Prostate gland (tissue), 2 donors: Measurements from ENCODE around the gene GPR55. TPM values are rescaled to one million over a fixed set of nuclear protein-coding genes. Genes with fewer than 3 reads are reported as not detected.

Source experiments
- DNase-seq: peaks from one replicate; pipeline ENCODE4 v3.0.0-alpha.2; 2019; ENCODE audit warnings: low spot score
- H3K27ac ChIP-seq, 2 donors: fragments of 200-600 bp; sonication (generic); 2 replicates each; pipeline ENCODE4 v1.5.1; 2017 to 2019
- H3K27me3 ChIP-seq: fragments of 200-600 bp; sonication (generic); replicated peaks from 2 replicates; pipeline ENCODE4 v1.5.1; 2019; ENCODE audit not compliant: insufficient read depth
- H3K36me3 ChIP-seq, 2 donors: fragments of 200-600 bp; sonication (generic); 1 replicate in 1 of 2; 2 replicates in 1 of 2; pipeline versions ENCODE4 v1.5.1 to v1.8.1; 2017 to 2019
- H3K4me1 ChIP-seq: fragments of 200-600 bp; sonication (generic); replicated peaks from 2 replicates; pipeline ENCODE4 v1.5.1; 2019
- H3K4me3 ChIP-seq, 2 donors: fragments of 200-600 bp; sonication (generic); 2 replicates each; pipeline ENCODE4 v1.5.1; 2017 to 2019
- H3K9me3 ChIP-seq: fragments of 200-600 bp; sonication (generic); 2 replicates; pipeline ENCODE4 v1.5.1; 2017
- POLR2A ChIP-seq: fragments of 450-650 bp; IDR thresholded peaks from one replicate; pipeline ENCODE4 v1.6.1; 2016; ENCODE audit warnings: antibody characterized with exemption, mild to moderate bottlenecking
- POLR2AphosphoS5 ChIP-seq: sonication (generic); formaldehyde crosslinking; IDR thresholded peaks from one replicate; pipeline ENCODE4 v1.6.1; 2017; ENCODE audit warnings: antibody characterized with exemption
- WGBS: methylation state at CpG from one replicate; pipeline ENCODE4 v1.1.5; 2018; 5-methylcytosine and 5-hydroxymethylcytosine counted together
- intact Hi-C: fragments of 100-400 bp; cut with DNase I; formaldehyde crosslinking; loops from one replicate; pipeline ENCODE4 v1.14.2; 2022
- total RNA-seq, 2 donors: library from RNA; depleted of rRNA; stranded (reverse); fragments of >200 nt; gene quantifications; one replicate each; pipeline ENCODE4 v1.1.0, GENCODE V29; 2016
- TF ChIP-seq, protein P1 (sequence below), 4 experiments: fragments of 200-600 bp in 2 of 4; fragments of 450-650 bp in 2 of 4; sonication (generic) in 2 of 4; IDR thresholded peaks; 1 replicate in 3 of 4; 2 replicates in 1 of 4; pipeline ENCODE4 v1.5.1; 2016 to 2019; ENCODE audit warnings: antibody characterized with exemption in 4 of 4, mild to moderate bottlenecking in 2 of 4, moderate library complexity in 2 of 4

Gene GPR55
- total RNA-seq, 2 donors from 2014 or later = 0.77 to 3.0 TPM

DNA sequence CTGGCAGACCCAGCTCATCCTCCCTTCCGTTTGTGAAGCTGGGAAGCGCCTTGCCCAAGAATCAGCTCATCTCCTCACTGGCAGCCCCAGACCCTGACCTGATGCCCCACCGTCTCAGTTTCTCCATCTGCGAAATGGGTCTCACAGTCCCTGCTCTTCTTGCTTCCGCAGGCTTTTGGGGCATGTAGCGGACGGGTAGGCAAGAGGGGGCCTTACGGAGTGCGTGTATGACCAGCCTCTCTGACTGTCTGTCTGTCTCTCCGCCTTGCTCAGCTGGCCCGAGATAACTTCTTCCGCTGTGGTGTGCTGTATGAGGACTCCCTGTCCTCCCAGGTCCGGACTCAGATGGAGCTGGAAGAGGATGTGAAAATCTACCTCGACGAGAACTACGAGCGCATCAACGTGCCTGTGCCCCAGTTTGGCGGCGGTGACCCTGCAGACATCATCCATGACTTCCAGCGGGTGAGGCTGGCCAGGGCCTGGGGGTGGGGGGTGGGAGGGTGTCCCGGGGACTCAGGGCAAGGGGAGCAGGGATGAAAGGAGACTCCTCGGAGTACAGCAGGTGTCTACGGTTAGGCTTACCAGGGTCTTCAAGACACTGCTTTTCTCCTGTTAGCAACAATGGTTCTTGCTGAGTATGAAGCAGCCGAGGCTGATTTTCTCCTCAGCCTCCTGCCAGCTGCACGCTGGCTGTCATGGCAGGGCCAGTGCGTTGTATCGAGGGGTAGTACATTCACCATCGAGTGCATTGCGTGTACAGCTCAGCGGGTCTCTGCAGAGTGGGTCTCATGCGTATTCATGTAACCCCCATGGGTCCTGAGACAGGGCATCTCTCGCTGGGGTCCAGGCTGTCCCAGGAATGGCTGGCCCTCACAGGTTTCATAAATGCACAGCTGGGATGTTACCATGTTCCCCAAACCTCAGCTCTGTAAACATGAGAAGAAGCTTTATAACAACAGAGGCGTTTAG, 49.4 kb downstream of the GPR55 start:
- no peak overlapping the region for H3K27ac ChIP-seq
- TF ChIP-seq, protein P1, sequence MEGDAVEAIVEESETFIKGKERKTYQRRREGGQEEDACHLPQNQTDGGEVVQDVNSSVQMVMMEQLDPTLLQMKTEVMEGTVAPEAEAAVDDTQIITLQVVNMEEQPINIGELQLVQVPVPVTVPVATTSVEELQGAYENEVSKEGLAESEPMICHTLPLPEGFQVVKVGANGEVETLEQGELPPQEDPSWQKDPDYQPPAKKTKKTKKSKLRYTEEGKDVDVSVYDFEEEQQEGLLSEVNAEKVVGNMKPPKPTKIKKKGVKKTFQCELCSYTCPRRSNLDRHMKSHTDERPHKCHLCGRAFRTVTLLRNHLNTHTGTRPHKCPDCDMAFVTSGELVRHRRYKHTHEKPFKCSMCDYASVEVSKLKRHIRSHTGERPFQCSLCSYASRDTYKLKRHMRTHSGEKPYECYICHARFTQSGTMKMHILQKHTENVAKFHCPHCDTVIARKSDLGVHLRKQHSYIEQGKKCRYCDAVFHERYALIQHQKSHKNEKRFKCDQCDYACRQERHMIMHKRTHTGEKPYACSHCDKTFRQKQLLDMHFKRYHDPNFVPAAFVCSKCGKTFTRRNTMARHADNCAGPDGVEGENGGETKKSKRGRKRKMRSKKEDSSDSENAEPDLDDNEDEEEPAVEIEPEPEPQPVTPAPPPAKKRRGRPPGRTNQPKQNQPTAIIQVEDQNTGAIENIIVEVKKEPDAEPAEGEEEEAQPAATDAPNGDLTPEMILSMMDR (IDR thresholded peaks at IDR 0.05) = no peak
- no peak for TF ChIP-seq POLR2A
- TF ChIP-seq POLR2AphosphoS5 = no peak
- no peaks in the 10 kb centered on the region for H3K27me3 ChIP-seq
- no peaks in the 10 kb centered on the region for H3K4me1 ChIP-seq
- H3K4me3 ChIP-seq = no peak overlapping the region
- H3K9me3 ChIP-seq = no peaks in the 10 kb centered on the region
- DNase-seq = no peak
- 94% methylated on average over 34 of the region's 34 CpGs for WGBS
- H3K36me3 ChIP-seq = peaks cover 3 to 5% of the 10 kb centered on the region in 2 donors
- intact Hi-C loops = no loop called here

DNA sequence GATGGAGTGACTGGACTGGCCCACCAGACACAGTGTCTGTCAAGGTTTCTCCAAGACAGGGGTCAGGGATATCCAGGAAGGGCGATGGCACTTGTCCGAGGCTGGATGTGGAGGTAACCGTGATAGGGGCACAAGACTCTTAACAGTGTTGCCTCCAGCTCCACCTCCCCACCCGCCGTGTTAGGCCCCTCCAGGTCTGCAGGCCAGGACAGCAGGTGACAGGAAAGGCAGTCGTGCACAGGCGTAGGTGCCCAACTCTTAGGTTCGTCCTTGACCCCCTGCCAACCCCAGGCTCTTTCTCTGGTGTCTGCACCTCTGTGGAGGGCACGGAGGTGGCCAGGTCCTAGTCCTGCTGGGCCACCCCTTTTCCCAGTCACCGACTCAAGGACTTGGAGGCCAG, 50.2 kb downstream of the GPR55 start:
- WGBS = 90% methylated on average over 10 of the region's 10 CpGs
- no peak overlapping the region for H3K4me3 ChIP-seq
- H3K27ac ChIP-seq = no peak overlapping the region
- TF ChIP-seq, protein P1 (IDR thresholded peaks at IDR 0.05) = no peak
- TF ChIP-seq POLR2AphosphoS5 = no peak
- TF ChIP-seq POLR2A = no peak
- intact Hi-C loops = no loop called here
- peaks cover 3 to 5% of the 10 kb centered on the region in 2 donors for H3K36me3 ChIP-seq
- H3K9me3 ChIP-seq = no peaks in the 10 kb centered on the region
- H3K27me3 ChIP-seq = no peaks in the 10 kb centered on the region
- H3K4me1 ChIP-seq = no peaks in the 10 kb centered on the region
- no peak for DNase-seq

DNA sequence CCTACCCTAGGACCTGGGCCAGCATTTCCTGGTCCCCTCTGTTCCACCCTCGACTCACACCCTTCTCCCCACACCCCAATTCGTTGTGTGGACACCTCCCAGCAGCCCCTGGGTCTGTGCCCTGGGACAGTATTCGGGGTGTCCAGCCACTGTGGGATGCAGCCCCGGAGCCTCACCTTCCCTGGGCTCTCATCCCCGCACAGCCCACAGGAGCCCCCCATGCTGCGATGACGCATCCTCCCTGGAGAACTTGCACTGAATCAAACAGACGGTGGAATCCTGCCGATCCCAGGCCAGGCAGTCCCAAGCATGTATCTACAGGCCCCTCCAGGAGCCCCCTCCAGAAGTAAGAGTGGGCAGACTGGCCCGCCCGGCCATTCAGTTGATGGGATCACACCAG, 50.6 kb downstream of the GPR55 start:
- TF ChIP-seq POLR2A = no peak
- 75% methylated on average over 7 of the region's 11 CpGs for WGBS
- DNase-seq = no peak

DNA sequence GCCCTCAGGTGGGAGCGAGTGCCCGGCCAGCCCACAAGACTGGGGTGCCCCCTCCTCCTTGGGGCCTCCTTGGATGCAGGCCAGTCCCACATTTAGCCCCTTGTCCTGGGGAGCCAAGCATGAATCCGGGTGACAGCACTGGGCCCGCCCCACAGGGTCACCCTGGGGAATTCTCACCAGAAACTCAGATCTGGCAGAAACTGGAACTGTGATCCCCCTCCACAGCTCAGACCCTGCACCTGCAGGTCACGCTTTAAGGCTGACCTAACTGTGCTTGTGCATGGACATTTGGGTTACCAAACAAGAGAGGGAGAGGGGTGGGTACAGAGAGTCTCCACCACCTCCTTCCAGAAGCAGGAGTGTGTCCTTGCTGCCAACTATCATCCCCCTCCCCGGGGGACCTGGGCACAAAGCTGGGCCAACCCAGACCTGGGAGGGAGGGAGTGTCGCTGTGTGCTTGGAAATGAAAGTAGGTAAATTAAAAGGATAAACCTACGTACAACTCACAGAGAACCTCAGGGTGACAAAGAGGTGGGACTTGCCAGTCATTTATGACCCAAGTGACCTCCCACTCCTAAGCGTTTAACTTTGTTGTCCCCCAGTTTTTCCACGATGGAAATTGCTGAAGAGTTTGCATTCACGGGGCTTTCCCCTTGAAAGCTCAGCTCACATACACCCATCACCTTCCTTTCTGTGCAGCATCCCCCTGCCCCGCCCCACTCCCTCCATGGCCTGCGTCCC, 51.2 kb downstream of the GPR55 start:
- Histone ChIP-seq H3K4me3 (no peak overlapping the region), H3K9me3 (no peaks in the 10 kb centered on the region), H3K36me3 (peaks cover 3 to 5% of the 10 kb centered on the region in 2 donors), H3K27ac (no peak overlapping the region), H3K4me1 (no peaks in the 10 kb centered on the region), H3K27me3 (no peaks in the 10 kb centered on the region)
- TF ChIP-seq, protein P1 (IDR thresholded peaks at IDR 0.05) = no peak
- TF ChIP-seq POLR2AphosphoS5 = no peak
- no peak for TF ChIP-seq POLR2A
- 81% methylated on average over 13 of the region's 13 CpGs for WGBS
- DNase-seq = no peak
- intact Hi-C loops = no loop called here

More for the DNA sequence above, 50.6 kb downstream of the GPR55 start:
- Histone ChIP-seq H3K4me3 (no peak overlapping the region), H3K36me3 (peaks cover 3 to 5% of the 10 kb centered on the region in 2 donors), H3K4me1 (no peaks in the 10 kb centered on the region), H3K27me3 (no peaks in the 10 kb centered on the region), H3K9me3 (no peaks in the 10 kb centered on the region), H3K27ac (no peak overlapping the region)
- intact Hi-C loops = no loop called here

DNA sequence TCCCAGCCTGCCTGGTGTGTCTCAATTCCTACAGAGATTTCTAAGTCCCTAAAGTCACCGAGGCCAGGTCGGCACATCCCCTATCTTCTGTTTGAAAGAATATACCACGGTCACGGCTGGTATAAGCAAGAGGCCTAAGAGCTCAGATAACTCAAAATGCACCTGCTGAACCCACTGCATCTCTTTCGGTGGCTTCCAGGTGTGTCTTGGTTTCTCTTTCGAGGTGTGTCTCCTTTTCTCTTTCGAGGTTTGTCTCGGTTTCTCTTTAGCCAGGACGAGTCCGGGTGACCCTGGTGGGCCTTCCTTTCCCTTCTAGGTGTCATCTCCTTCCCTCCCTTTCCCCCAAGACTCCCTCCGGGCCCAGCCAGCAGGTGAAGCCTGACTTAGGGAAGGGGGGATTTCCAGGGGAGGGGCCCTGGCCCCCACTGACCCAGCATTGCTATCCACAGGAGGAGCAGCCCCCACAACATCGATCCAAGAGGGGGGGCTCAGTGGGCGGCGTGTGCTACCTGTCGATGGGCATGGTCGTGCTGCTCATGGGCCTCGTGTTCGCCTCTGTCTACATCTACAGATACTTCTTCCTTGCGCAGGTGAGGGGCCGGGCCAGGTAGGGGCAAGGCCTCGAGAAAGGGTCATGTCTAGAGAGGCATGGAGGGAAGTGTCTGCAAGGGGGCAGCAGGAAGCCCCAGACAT, 51.9 kb downstream of the GPR55 start:
- no peak overlapping the region for H3K27ac ChIP-seq

More for the DNA sequence above, 51.9 kb downstream of the GPR55 start:
- peaks cover 3 to 4% of the 10 kb centered on the region in 2 donors for H3K36me3 ChIP-seq
- H3K9me3 ChIP-seq = no peaks in the 10 kb centered on the region
- H3K4me1 ChIP-seq = no peaks in the 10 kb centered on the region
- intact Hi-C loops = no loop called here
- TF ChIP-seq, protein P1 (IDR thresholded peaks at IDR 0.05) = no peak
- no peak for TF ChIP-seq POLR2AphosphoS5
- no peak for TF ChIP-seq POLR2A
- WGBS = 93% methylated on average over 21 of the region's 21 CpGs
- no peak for DNase-seq
- H3K27me3 ChIP-seq = no peaks in the 10 kb centered on the region
- H3K4me3 ChIP-seq = no peak overlapping the region
